ENCODE results near the gene CPB2. TPM values are rescaled to one million over a fixed set of nuclear protein-coding genes. Genes with fewer than 3 reads are reported as not detected.

Gene CPB2
- total RNA-seq, 2 donors from 2014 or later: 0.85 TPM; not detected in 1

GRCh38 chr13:46006688-46007452 is 98.0 kb downstream of the CPB2 start:
- TF ChIP-seq POLR2AphosphoS5 (IDR thresholded peaks at IDR 0.05): no peak
- no peaks in the 10 kb centered on the region for H3K9me3 ChIP-seq
- DNase-seq (ENCODE audit: low spot score): no peak
- H3K4me1 ChIP-seq (replicated peaks): no peaks in the 10 kb centered on the region
- H3K27me3 ChIP-seq (replicated peaks; ENCODE audit: insufficient read depth): no peaks in the 10 kb centered on the region
- intact Hi-C loops (cut with DNase I): no loop called here
- 91% methylated on average over 6 of the region's 6 CpGs for WGBS
- H3K27ac ChIP-seq: no peak overlapping the region
- peaks cover 0 to 4% of the 10 kb centered on the region in 2 donors for H3K36me3 ChIP-seq
- no peak overlapping the region for H3K4me3 ChIP-seq

- Histone ChIP-seq H3K27me3 (replicated peaks; ENCODE audit: insufficient read depth) (no peaks in the 10 kb centered on the region), H3K4me3 (no peak overlapping the region), H3K27ac (no peak overlapping the region), H3K36me3 (peaks cover 0 to 4% of the 10 kb centered on the region in 2 donors), H3K4me1 (replicated peaks) (no peaks in the 10 kb centered on the region), H3K9me3 (no peaks in the 10 kb centered on the region)
- DNase-seq (ENCODE audit: low spot score): no peak
- intact Hi-C loops (cut with DNase I): no loop called here
- WGBS: 100% methylated on average over 1 of the region's 1 CpG
- TF ChIP-seq CTCF (IDR thresholded peaks at IDR 0.05) (no peak), POLR2AphosphoS5 (IDR thresholded peaks at IDR 0.05) (no peak), POLR2A (IDR thresholded peaks at IDR 0.05) (no peak)
These were observed 100.3 kb downstream of the CPB2 start for GRCh38 chr13:46004491-46004890.

Other genes with a start within 250 kb of the CPB2 start
- gene ZC3H13, start 52.3 kb downstream of the CPB2 start, total RNA-seq: 10 to 100 TPM; 24.4 to 26.9 TPM
- gene LCP1, start 77.1 kb upstream of the CPB2 start, total RNA-seq: 100 to 1,000 TPM in 1 of 2 donors, 10 to 100 TPM in 1; 58.1 to 177 TPM
- 1 to 10 TPM; 1.0 to 1.7 TPM for gene LRRC63, start 106.9 kb upstream of the CPB2 start, total RNA-seq

Measured in prostate gland (tissue), 2 donors.